ENCODE data around the gene DPYD.

DPYD gene

DNA sequence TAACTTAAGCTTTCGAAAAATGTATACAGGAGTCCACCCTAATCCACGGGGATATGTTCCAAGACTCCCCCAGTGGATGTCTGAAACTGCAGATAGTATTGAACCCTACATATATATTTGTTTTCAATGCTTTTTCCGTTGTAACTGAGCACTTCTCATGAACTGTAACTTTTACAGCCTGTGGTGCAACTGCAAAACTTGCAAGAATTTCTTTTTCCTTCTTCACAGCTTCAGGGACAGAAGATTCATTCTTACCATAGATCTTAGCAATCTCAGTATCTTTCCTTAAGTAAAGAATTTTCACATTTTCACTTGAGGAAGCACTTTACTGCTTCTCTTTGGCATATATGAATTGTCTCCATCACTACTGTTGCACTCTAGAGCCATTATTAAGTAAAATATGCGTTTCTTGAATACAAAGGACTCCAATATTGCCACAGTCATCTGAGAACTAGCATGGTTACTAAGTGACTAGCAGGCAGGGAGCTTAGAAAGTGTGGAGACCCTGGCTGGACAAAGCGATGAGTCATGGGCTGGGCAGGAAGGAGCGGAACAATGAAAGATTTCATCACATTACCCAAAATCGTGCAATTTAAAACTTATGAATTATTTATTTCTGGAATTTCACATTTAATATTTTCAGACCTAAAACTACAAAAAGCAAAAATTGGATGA, 14.1 kb downstream of the DPYD start:
- no peak for TF ChIP-seq ZFX (IDR thresholded peaks at IDR 0.05)
- TF ChIP-seq, protein P1, sequence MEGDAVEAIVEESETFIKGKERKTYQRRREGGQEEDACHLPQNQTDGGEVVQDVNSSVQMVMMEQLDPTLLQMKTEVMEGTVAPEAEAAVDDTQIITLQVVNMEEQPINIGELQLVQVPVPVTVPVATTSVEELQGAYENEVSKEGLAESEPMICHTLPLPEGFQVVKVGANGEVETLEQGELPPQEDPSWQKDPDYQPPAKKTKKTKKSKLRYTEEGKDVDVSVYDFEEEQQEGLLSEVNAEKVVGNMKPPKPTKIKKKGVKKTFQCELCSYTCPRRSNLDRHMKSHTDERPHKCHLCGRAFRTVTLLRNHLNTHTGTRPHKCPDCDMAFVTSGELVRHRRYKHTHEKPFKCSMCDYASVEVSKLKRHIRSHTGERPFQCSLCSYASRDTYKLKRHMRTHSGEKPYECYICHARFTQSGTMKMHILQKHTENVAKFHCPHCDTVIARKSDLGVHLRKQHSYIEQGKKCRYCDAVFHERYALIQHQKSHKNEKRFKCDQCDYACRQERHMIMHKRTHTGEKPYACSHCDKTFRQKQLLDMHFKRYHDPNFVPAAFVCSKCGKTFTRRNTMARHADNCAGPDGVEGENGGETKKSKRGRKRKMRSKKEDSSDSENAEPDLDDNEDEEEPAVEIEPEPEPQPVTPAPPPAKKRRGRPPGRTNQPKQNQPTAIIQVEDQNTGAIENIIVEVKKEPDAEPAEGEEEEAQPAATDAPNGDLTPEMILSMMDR (conservative IDR thresholded peaks at IDR 0.05), result no peak
- H3K27ac ChIP-seq, result no peak overlapping the region

DNA sequence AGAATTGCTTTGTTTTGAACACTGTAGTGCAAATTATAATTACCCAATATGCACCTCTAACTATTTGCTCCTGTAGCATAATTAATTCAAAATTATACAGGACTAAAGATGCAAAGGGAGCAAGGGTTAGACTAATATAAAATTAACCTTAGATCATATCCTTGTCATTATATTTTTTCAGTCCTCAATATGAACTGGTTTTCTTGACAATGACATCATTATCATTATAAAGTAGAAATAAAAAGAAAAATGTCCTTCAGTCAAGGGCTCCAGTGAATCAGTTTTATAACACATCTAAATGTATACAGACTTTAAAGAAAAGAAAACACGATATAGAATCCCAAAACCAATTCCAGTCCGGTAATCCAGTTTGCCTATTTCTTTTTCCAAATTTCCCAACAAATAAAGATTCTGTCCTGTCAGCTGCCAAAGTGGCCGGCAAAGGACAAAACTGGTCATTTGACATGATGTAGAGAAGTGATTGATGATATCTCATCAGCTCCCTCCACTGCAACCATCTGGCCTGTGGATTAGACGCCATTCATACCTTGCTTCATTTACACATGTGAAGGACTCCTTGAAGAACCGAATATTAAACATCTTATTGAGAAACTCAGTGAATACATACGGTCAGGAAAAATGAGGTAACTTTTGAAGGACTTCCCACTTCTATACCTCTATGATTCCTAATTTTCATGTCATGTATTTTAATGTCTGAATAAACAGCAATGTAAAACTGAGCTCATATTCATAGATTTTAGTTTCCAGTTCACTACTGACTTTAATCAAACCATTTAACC, 15.5 kb downstream of the DPYD start:
- H3K27ac ChIP-seq, result no peak overlapping the region
- no peak for TF ChIP-seq ZFX (IDR thresholded peaks at IDR 0.05)
- TF ChIP-seq, protein P1 (conservative IDR thresholded peaks at IDR 0.05), result no peak

DNA sequence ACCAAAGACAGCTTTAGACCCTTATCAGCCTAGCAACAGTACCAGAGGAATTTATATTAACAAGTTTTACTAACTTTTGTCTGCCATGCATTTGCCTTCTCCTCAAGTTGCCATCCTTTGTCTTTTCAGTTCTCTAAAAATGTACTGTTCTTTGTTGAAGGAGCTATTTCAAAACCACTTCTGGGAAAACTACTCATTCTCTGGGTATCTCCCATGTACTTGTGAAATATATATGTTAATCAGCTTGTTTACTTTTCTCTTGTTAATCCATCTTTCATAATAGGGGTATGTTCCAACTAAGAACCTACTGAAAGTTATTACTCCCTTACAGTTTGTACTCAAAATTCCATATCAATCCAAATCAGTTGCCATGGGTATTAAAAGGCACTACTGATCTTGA, 16.3 kb downstream of the DPYD start:
- H3K27ac ChIP-seq, result no peak overlapping the region
- TF ChIP-seq, protein P1 (conservative IDR thresholded peaks at IDR 0.05), result no peak
- TF ChIP-seq ZFX (IDR thresholded peaks at IDR 0.05), result no peak

DNA sequence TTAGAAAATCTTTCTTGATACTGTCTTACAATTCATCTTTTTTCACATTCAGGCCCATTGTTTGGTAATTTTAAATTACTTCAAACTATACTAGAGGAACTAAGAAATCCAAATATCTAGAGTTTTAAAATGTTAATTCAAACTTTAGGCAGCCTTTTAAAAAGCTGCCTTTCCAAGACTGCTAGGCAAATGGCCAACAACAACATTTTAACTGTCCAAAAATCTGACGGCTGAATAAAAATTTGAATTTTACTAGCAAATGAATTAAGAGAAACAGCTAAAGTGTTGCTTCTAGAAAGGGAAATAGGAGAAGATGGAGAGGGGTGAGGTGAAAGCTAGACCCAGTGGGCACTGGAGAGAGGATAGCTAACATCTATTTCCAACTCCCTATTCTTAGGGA, 17.2 kb downstream of the DPYD start:
- H3K27ac ChIP-seq, result no peak overlapping the region
- no peak for TF ChIP-seq ZFX (IDR thresholded peaks at IDR 0.05)
- TF ChIP-seq, protein P1 (conservative IDR thresholded peaks at IDR 0.05), result no peak

DNA sequence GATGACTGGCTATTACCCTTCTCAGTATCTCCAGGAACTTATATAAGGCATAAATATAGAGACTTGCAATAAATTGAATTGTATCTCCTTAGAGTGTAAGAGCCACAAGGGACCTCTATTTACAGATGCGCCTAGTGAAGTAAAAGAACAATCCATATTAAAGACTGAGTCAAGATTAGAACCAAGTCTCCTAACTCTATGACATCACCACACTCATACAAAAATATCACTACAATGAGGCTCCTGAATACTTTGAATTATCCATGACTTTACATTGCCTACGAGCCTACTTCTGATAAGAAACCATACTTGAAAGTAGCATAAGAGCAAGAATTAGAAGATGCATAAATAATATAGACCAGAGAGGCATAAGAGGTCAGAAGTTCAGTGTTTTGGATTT, 18.8 kb downstream of the DPYD start:
- TF ChIP-seq, protein P1 (conservative IDR thresholded peaks at IDR 0.05), result no peak
- TF ChIP-seq ZFX (IDR thresholded peaks at IDR 0.05), result no peak
- no peak overlapping the region for H3K27ac ChIP-seq

DNA sequence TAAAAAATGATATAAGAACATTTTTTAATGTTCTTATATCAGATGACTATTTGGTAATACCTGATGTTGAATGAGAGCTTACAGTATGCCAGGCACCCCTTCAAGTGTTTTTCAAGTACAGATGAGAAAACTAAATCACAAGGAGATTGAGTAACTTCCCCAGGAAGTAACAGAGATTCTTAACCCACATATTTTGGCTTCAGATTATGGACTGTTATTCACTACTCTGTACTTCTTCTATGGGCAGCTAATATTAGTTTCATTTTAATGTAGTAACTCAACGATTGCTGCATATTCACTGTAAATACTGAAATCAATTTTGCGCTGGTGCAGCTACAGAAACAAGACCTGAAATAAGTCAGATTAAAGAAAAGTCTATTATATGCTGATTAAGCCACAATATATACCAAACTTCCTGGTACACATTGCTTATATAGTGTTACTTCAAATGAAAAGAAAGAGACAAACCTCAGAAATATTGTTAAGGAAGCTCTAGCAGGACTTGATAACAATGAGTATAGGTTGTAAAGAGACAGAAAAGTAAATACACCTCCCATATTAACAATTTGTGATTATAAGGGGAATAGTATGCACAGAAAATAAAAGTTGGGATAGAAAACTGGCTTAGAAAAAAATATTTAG, 19.7 kb downstream of the DPYD start:
- no peak overlapping the region for H3K27ac ChIP-seq

DNA sequence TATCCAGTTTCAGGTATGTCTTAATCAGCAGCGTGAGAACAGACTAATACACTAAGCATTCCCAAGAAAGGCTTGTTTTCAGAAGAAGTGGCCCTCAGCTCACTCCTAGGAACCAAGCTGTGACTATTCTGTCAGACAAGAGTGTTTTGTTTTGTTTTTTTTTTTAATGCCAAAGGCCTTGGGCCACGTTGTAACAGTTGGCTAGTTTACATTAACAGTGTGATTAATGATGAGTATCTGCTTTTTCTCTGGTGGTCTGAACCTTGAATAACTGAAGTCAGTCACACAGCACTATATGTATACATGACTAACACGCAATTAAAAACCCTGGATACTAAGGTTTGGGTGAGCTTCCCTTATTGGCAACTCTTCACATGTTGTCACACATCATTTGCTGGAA, 21.9 kb downstream of the DPYD start:
- no peak overlapping the region for H3K27ac ChIP-seq
- no peak for TF ChIP-seq ZFX (IDR thresholded peaks at IDR 0.05)
- TF ChIP-seq, protein P1 (conservative IDR thresholded peaks at IDR 0.05), result no peak

More for the DNA sequence above, 19.7 kb downstream of the DPYD start:
- no peak for TF ChIP-seq ZFX (IDR thresholded peaks at IDR 0.05)

All from C4-2B (cell line).